Osteoblast (primary cell): ENCODE results near the gene FAF1. TPM values are rescaled to one million over a fixed set of nuclear protein-coding genes. Genes with fewer than 3 reads are reported as not detected.

ENCODE experiments used
- DNase-seq: peaks from one replicate; pipeline ENCODE4 v3.0.0; 2011; ENCODE audit warnings: low spot score, mixed read lengths; ENCODE audit not compliant: insufficient read length; ENCODE audit errors: missing footprints
- H2AFZ ChIP-seq: 2 replicates; pipeline ENCODE4 v1.6.0; 2011; ENCODE audit warnings: mild to moderate bottlenecking, low read length
- H3K27ac ChIP-seq: 2 replicates; pipeline ENCODE4 v1.5.1; 2011; ENCODE audit warnings: mild to moderate bottlenecking, low read depth, low read length, moderate library complexity
- H3K27me3 ChIP-seq: 2 replicates; pipeline ENCODE4 v1.6.0; 2012; ENCODE audit warnings: mild to moderate bottlenecking, control low read depth, inconsistent platforms, low read length, moderate library complexity; ENCODE audit not compliant: insufficient read depth
- H3K36me3 ChIP-seq: 2 replicates; pipeline ENCODE4 v1.5.1; 2011; ENCODE audit warnings: mild to moderate bottlenecking, low read length, control low read depth, moderate library complexity; ENCODE audit not compliant: insufficient read depth
- H3K4me1 ChIP-seq: 2 replicates; pipeline ENCODE4 v1.5.1; 2011; ENCODE audit warnings: mild to moderate bottlenecking, low read length, control low read depth, moderate library complexity; ENCODE audit not compliant: insufficient read depth
- H3K4me2 ChIP-seq: 2 replicates; pipeline ENCODE4 v1.6.0; 2011; ENCODE audit warnings: mild to moderate bottlenecking, low read length; ENCODE audit not compliant: insufficient read depth
- H3K4me3 ChIP-seq: fragments of 200-600 bp; sonication (generic); 3 replicates; pipeline ENCODE4 v1.5.1; 2012; ENCODE audit warnings: mild to moderate bottlenecking, low read length, inconsistent platforms; ENCODE audit not compliant: insufficient read depth
- H3K79me2 ChIP-seq: 2 replicates; pipeline ENCODE4 v1.6.0; 2012; ENCODE audit warnings: mild to moderate bottlenecking, low read length, control low read depth, inconsistent platforms; ENCODE audit not compliant: insufficient read depth
- H3K9me3 ChIP-seq: 2 replicates; pipeline ENCODE4 v1.5.1; 2011; ENCODE audit warnings: low read depth, low read length, control low read depth
- H4K20me1 ChIP-seq: 2 replicates; pipeline ENCODE4 v1.6.0; 2012; ENCODE audit warnings: mild to moderate bottlenecking, low read length, control low read depth; ENCODE audit not compliant: insufficient read depth
- CTCF ChIP-seq: IDR thresholded peaks from 2 replicates; pipeline ENCODE4 v1.5.1; 2011; ENCODE audit warnings: mild to moderate bottlenecking, low read depth, low read length, moderate library complexity; ENCODE audit errors: extremely low read depth
- total RNA-seq: library from RNA; depleted of rRNA; stranded (reverse); fragments of >200 nt; gene quantifications from 2 replicates; pipeline ENCODE4 v1.2.3, GENCODE V29; 2012

The FAF1 gene
- total RNA-seq, 1 donor: 40.5 TPM

GRCh38 chr1:50436489-50436888 is 523.6 kb downstream of the FAF1 start:
- H3K4me3 ChIP-seq: no peak overlapping the region
- no peak overlapping the region for H3K4me2 ChIP-seq
- DNase-seq: no peak
- no peaks in the 10 kb centered on the region for H3K79me2 ChIP-seq
- H3K27me3 ChIP-seq: peaks cover 17% of the 10 kb centered on the region
- H2AFZ ChIP-seq: no peak overlapping the region
- no peaks in the 10 kb centered on the region for H4K20me1 ChIP-seq
- peaks cover 5% of the 10 kb centered on the region for H3K36me3 ChIP-seq
- no peaks in the 10 kb centered on the region for H3K9me3 ChIP-seq
- H3K27ac ChIP-seq: no peak overlapping the region
- no peaks in the 10 kb centered on the region for H3K4me1 ChIP-seq
- no peak for TF ChIP-seq CTCF

DNA sequence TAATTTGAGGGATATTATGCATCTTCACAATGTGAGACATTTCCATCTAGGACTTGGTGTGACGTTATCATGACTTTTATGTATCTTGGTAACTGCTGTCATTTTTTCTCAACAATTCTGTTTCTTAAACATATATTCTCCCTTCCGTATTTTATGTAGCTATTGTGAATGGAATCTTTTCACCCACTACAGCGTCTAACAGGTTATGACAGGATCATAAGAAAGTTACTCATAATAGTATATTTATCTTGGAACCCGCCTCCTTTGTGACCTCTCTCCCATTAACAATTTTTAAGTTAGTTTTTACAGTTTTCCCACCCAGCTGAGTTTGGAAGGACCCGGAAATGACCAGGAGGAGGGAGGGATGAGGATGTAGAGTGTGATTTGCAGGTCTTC is 530.1 kb downstream of the FAF1 start:
- Histone ChIP-seq H3K4me1 (no peaks in the 10 kb centered on the region), H3K36me3 (no peaks in the 10 kb centered on the region), H3K4me3 (peak overlapping the region; percentile 44), H3K9me3 (no peaks in the 10 kb centered on the region), H4K20me1 (peaks cover 5% of the 10 kb centered on the region), H3K27me3 (peaks cover 82% of the 10 kb centered on the region), H2AFZ (no peak overlapping the region), H3K4me2 (peak overlapping the region; percentile 58), H3K27ac (no peak overlapping the region), H3K79me2 (no peaks in the 10 kb centered on the region)
- DNase-seq: no peak
- no peak for TF ChIP-seq CTCF

DNA sequence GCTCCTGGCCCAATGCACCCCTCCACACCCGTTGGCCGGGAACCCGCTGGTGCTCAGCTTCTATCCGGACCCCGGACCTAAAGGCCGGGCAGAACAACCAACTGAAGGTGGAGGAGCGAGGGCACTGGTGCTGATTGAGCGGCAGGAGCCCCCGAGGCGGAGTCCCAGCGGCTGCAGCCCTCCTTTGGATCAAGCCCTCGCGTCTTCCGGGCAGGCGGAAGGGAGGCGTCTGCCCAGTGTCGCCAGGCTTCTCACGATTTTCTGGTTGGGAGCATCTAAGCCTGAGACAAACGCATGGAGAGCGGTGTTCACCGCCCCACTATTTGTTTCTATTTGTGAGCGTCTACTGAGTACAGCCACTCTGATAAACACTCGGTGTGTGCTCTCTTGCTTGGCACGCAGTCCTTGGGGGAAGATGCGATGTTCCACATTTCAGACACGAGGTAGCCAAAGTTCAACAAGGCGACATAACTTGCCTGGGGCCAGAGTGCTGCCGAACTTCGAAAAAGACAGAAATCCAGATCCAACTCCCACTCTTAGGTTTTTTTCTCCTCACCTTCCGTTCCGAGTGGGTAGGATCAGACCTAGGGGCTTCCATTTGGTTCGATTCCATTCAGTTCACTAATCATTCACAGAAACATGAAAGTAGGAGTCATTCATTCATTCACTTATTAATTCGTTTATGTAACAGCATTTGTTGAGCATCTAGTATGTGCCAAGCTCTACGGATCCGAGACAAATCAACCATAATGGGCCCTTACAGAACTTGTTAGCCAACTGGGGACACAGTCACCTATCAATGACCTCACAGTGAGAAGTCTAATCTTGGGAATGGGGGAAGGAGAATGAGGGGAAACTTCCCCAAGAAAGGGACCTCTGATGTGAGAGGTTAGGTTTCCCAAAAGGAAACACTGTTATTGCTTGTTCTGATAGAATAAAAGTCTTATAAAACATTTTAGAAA is 532.0 kb downstream of the FAF1 start:
- Histone ChIP-seq H3K27me3 (peaks cover 100% of the 10 kb centered on the region), H2AFZ (no peak overlapping the region), H3K4me1 (no peaks in the 10 kb centered on the region), H3K4me2 (no peak overlapping the region), H3K36me3 (no peaks in the 10 kb centered on the region), H3K27ac (no peak overlapping the region), H3K79me2 (no peaks in the 10 kb centered on the region), H3K4me3 (no peak overlapping the region), H4K20me1 (peaks cover 5% of the 10 kb centered on the region), H3K9me3 (no peaks in the 10 kb centered on the region)
- no peak for TF ChIP-seq CTCF
- DNase-seq: peak; percentile 81

DNA sequence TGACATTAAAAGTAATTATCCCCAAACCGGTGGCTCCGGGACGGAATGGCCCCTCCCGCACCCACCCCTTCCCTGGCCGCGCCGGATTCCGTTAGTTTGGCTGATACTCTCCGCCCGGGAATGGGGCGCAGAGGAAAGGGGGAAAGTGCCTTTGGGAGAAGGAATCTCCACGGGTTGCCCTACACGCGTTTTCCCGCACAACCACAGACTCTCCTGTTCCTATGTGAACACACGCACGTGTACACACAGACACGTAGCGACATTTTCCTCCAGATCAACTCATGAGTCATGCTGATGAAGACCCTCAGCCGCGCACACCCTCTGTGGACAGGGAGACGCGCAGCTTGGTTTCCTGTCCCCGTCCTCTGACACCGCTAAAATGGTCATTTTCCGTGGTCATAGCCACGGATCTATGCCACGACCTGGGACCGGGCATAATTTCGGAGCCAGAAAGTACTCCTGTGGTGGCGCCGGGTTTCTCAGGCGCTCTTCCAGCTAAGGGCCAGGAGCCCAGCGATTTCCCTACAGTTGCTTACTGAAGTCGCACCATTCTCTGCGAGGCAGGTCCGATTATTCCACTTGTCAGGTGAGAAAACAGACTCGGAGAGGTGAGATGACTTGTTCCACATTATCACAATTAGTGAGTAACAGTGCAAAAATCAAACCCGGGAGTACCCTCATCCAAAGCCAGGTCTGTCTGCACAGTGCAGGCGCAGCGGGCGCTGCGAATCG is 532.8 kb downstream of the FAF1 start:
- peak; percentile 77 for DNase-seq
- H4K20me1 ChIP-seq: peaks cover 5% of the 10 kb centered on the region
- no peaks in the 10 kb centered on the region for H3K4me1 ChIP-seq
- H3K4me3 ChIP-seq: no peak overlapping the region
- H2AFZ ChIP-seq: no peak overlapping the region
- no peaks in the 10 kb centered on the region for H3K9me3 ChIP-seq
- peaks cover 100% of the 10 kb centered on the region for H3K27me3 ChIP-seq
- TF ChIP-seq CTCF: no peak
- no peaks in the 10 kb centered on the region for H3K79me2 ChIP-seq
- H3K27ac ChIP-seq: no peak overlapping the region
- no peak overlapping the region for H3K4me2 ChIP-seq
- no peaks in the 10 kb centered on the region for H3K36me3 ChIP-seq
